NCI-H2029 treated with DMSO at 0.1 percent for 48 hours (cell line): Measurements from ENCODE around the gene ERC2.
A peak's percentile ranks its signal among the peaks of the same experiment; 100 is the strongest.

Experiments
- DNase-seq: peaks from one replicate; lab custom pipeline; 2025; lab: John Stamatoyannopoulos, UW

The ERC2 gene

DNA sequence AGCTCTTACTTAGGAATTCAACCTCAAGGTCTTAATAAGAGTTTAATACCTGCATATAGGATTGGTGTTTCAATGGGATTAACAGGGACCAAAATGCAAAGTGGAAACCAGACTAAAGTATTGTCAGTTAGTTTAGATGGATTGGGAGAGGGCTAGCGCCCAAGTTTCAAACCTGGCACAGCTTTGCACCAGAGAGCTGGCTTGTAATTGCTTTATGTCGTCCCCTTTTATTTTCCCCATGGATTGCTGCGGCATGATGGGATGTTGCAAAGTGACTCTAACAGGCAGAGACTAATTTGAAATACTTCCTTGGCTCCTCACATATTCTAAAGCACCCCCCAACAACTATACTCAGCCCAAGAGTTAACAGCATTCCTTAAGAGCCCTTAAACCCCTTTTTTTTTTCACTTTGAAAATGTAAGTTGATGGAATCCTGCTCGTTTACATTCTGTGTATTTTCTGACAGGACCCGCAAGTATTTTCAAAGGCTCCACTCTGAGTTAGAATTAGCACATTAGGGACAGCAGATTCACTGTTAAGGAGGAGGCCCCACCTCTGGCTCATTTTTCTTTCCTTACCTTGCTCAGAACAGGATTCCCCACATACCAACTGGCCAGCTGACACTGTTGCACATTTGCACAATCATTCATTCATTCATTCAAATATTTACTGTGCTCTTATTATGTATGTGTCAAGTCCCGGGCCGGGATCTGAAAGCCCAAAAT lies 214.2 kb downstream of the ERC2 start:
- no peak for DNase-seq

DNA sequence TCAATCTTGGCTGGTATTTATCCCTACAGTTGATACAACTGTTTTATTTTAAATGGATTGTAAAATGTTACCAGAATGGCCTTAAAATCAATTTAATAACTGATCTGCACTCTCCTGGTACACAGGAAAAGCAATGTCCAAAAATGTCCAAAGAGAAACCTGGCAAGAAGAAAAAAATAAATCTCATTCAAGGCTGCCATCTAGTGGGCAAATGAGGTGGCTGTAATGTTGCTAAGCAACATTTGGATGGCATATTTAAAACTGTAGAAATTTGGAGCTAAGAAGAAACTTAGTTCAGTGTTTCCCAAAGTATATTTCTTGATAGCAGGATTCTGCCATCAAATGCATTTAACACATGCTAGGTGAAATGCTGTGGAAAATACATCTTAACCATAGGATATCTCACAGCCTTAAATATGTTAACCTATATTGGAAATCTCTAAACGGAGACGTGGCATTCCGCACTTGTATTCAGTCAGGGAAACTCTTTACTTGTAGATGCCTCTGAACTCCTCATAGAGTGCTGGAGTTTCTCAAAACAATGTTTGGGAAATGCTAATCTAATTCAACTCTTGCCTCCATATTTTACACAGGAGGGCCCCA lies 216.8 kb downstream of the ERC2 start:
- DNase-seq: peak; percentile 15

DNA sequence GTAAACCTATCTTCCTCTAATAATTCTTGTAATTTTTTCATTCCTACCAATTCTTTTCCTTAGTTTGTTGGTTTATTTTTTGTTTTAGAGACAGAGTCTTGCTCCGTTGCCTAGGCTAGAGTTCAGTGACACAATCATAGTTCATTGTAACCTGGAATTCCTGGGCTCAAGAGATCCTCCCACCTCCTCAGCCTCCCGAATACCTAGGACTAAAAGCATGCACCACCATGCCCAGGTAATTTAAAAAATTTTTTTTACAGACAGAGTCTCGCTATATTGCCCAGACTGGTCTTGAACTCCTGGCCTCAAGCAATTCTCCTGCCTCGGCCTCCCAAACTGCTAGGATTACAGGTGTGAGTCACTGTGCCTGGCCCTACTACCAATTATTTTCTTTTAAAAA lies 220.2 kb downstream of the ERC2 start:
- DNase-seq: no peak

DNA sequence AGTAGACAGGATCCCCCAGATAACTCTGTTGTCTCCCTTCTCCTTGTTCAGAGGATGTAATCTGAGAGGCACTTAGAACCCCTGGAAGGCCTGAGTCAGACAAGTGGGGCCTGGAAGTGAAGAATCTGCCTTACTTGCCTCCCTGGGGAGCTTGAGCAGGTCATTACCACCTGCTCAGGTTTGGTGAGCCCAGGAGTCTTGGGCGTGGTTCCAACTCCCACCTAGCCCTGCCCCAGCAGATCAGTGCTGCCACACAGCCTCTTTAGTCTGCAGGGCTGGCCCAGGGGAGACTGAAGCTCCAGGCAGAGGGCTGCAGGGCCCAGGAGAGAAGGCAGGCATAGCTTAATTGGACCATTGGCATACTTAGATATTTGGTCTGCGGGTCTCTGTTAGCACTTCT lies 230.0 kb downstream of the ERC2 start:
- no peak for DNase-seq

DNA sequence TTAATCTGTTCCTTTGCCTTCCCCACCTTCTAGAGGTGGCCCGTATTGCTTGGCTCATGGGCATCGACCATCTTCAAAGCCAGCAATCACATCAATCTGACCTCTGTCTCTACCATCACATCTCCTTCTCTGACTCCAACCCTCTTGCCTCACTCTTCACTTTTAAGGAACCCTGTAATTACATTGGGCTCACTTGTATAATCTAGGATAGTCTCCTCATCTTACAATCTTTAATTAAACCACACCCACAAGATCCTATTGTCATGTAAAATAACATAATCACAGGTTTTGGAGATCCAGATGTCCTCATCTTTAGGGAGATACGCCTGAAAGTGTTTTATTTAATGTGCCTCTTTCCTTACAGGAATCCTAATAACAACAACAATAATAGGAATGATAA lies 234.5 kb downstream of the ERC2 start:
- DNase-seq: no peak

DNA sequence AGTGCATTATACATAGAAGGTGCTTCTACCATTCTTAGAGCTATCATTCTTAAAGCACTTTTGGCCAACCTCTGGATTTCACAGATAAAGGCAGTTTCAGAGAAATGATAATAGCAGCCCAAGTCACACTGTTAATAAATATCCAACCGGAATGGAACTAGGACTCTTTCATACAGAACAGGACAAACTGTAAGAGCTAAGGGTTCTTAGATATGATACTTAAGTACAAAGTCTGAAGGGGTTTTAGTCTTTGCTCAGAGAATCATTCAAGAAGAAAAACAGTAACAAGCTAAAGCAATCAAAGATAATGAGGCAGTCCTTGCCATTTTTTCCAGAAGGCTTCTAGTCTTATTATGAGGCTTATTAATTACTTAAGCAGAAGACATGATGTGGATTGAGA lies 239.0 kb downstream of the ERC2 start:
- no peak for DNase-seq

DNA sequence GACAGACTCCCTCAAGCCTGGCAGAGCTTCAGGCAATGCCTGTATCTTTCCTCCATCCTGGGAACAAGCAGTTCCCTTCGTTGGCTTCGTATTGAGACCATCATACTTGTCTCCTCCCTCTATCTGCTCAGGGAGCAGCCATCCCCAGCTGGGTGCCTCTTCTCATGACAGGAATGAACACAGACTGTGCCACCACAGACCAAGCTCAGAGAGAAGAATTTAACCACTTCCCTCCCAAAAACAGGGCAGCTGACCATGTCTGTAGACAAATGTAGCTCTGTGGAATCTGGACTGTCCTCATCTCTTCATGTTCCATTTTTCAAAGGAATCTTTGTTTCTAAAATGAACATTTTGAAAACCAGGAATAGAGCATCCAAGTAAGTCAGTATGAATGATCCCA lies 245.4 kb downstream of the ERC2 start:
- DNase-seq: no peak

DNA sequence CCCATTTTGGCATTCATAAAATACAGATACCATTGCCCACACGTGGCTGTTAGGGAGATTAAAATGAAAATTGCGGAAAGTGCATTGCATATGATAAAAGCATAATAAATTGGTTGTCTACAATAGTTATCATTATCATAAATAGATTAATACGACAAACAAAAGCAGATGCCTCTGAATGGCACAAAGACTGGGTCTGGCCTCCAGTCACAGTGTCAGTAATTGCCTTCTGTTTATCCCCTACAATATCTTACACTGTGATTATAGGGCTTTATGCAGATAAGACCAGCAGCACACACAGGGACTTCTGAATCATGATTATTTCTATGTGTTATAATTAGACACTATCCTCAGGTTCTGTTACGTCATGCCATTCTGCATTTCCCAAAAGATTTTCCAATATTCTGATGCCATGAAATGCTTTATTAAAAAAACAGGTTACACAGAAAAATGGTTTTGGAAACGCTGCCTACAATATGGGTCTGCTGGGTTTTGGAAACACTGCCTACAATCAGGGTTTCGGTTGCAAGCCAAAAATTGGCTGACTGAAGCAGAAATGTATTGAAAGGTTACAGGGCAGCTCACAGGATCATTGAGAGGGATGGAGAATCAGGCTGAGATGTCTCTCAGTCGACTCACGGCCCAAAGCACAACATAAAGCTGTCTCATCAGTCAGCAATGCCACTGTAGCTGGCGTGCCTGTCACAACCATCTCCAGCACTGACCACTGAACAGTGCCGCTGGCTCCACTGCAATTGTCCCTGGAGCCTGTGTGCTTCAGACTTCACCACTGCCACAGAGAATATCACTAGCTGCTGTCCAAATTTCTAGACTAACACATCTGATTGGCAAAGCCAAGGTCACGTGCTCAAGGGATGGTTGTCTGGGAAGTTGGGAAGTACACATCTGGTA lies 248.1 kb downstream of the ERC2 start:
- no peak for DNase-seq

DNA sequence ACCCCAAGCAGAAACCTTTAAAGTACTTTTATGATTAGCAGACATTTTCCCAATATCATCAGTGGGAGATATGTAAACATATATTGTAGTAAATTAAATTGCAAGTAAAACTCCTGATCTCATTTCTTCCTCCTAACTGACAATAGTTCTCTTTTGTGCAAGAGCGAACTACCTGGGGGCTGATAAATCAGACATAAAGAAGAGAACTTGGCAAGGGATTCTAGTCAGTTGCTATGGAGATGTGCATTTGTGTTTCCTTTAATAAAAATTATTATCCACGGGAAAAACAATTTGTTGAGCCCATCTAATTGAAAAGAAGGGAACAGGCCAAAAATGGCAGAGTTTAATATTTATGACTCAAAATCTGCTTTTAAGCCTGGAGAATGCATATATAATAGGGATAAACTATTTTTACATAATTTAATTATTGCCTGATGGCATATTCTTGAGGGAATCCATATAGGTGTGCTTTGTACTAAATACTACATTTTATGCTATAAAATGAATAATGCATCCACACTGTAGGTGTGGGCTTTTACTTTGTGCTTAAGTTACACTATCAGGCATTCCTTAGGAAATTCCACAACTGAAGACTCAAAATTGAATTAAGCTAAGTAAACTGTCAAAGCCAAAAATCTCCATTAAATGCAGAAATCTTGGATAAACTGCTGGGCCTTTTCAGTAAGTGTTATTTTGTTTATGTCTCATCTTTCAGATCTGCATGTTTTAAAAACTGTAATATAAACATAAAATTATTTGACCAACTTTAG lies 258.1 kb downstream of the ERC2 start:
- no peak for DNase-seq

DNA sequence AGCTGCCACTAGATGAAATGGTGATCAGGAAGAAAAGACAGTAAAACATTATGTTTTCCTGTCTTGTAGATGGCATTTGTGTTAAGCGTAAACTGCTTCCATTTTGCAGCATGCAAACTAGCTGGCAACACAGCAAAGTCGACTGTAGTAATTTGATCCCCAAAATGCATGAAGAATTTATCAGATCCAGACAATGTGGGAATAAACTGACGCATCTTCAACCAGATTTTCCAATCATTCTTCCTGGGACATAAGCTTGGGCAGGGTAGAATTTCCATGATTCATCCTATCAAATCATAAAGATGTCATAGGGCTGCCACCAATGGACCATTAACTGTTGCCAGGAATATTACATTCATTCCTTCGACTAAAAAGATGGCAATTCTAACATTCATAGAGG lies 260.3 kb downstream of the ERC2 start:
- no peak for DNase-seq

DNA sequence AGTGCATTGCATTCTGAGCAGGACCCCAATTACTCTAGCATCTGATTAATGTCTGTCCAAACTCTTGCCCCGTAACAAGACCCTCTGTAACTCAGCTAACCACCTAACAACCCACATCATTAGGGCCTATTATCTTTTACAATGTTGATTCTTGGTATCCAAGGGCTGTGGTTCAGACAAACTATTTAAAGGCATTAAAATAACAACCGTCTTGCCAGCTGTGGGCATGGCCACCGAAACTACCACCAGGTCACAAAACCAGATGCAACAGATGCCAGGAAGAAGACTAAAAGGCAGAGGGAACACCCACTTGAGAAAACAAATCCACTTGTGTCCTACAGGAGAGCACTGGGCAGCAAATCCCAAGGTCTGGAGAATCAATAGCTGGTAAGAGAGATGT lies 262.9 kb downstream of the ERC2 start:
- DNase-seq: no peak

DNA sequence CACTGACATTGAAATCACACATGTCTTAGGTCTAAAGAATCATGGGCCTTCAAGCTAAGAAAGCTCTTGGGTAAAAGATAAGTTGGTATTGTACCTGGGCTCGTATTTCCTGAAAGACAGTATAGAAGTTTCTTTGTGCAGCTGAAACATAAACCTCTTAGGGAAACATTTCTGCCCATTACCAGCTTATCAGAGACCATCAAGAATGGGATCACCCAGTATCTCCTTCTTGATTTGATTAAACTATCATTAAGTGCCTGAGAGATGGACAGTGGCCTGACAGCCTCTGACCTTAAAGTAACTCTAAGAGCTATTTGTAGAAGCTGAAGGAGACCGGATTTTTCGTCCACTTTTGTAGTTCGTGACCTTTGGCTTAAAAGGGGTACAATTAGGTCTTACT lies 265.3 kb downstream of the ERC2 start:
- no peak for DNase-seq

DNA sequence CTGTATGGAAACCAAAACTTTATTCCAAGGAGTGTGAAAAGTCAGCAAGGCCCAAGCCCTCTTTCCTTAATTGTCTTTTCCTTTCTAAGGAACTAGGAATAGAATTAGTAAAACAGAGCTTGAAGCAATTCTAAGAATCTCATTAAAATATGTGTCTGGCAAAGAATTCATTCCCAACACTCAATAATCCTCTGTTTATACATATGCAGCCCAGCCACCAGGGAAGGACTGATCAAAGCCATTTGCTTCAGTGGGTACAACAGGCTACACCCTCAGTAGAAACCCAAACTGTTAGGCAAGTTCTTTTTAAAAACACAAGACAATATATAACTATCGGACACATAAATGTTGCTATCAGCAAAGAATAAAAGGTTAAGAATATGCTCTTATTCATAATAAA lies 266.9 kb downstream of the ERC2 start:
- DNase-seq: no peak

DNA sequence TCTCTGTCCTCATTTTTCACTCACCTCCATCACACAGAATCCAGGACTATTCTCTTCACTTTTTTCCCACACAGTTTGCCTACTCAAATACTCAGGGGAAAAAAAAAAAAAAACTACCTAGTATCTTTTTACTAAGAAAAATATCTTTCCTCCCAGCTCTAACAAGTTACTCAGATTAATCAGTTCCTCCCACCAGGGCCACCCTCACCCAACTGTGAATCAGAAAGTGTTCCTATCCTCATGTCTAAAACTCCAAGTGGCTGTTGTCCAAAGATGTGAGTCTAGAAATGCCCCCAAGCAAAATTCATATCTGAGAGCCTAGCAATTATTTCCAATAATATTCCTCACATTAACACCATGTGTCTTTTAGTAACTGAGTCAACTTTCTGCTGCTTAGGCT lies 268.0 kb downstream of the ERC2 start:
- no peak for DNase-seq

DNA sequence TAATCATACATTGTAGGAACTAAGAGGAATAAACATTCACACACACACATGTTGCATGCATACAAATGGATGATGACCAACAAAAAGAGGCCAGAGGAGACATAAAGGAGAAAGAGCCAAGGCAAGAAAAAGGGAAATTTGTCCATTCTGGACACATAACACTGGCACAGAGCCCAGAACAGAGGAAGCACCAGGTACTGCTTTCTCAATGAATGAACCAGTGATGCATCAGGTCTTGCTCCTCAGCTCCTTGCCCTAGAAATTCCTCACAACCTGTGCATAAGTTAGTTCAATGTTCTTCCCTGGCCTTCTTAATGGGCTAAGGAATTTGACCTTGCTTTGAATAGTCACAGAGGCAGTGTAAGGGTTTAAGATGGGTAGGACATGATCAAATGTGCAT lies 270.3 kb downstream of the ERC2 start:
- DNase-seq: no peak

DNA sequence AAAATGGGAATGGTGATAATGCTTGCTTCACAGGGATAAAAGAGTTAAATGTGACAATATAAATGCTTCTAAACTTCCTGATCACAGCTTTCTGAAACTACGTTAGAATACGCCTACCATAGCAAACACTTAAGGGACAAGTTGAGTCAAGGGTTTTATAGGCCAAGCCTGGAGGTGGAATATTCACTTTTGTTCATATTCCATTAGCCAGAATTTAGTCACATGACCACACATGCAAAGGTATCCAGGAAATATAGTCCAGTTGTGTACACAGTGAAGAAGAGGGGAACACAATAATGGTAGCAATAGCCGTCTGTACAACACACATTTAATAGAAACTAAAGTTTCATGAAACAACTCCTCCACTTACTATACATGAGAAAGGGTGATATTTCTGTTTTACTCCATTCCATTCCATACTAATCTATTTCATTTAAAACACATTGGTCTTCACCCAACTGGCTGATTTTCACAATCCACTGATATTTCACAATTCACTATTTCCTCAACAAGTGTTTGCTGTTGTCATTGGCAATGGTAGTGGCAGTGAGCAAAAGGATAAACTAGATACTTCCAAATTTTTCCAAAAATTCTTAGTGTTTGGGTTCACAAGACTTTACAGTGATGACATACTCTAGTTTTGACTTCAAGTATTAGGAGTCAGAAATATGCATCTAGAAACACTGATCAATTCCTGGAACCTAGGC lies 270.9 kb downstream of the ERC2 start:
- no peak for DNase-seq

DNA sequence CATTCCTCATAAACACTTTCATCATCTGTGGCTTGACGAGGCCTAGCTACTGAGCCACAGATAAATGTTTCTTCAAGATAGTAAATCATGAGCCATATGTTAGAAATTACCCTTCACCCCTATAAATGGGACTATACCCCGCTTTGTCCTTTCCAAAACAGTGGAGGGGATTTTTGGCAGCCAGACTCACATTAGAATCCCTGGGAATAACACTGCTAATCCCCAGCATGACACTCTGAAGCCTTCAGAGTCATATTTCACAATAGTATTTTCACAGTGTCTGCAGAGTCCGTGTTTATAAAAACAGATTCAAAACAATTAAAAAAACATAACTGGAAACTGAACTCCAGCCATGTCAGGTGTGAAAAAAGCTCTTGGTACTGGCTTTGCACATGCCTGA lies 271.6 kb downstream of the ERC2 start:
- no peak for DNase-seq

DNA sequence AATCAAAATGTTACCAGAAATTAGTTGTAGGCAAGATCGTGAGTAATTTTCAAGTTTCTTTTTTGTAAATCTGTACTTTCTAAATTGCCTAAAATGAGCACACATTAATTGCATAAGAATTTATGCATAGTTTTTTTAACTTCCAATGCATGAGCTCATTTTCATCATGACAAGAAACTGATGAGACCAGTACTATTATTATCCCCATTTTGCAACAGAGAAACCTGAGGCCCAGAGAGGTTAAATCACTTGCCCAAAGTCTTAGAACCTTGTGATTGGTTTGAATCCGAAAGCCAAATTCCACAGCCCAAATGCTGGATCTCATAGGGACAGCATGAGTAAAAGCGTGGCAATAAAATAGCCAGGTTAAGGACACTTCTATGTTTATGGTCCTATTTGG lies 274.7 kb downstream of the ERC2 start:
- no peak for DNase-seq

DNA sequence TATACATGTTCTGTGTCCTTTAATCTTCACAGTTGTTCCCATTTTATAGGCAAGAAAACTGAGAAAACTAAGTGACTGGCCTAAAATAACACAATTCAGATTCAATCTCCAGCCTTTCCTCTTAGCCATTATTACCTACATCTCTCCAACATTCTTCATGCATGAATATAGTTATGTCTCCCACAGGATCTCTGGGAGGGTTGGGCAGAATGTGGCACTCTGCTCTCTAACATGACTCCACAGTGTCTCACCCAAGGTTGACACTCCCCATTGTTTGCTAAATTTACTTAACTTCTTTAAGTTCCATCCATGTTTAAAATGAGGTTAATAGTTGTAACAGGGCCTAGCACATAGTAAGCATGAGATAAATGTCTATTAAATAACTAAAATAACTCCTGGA lies 276.3 kb downstream of the ERC2 start:
- no peak for DNase-seq

DNA sequence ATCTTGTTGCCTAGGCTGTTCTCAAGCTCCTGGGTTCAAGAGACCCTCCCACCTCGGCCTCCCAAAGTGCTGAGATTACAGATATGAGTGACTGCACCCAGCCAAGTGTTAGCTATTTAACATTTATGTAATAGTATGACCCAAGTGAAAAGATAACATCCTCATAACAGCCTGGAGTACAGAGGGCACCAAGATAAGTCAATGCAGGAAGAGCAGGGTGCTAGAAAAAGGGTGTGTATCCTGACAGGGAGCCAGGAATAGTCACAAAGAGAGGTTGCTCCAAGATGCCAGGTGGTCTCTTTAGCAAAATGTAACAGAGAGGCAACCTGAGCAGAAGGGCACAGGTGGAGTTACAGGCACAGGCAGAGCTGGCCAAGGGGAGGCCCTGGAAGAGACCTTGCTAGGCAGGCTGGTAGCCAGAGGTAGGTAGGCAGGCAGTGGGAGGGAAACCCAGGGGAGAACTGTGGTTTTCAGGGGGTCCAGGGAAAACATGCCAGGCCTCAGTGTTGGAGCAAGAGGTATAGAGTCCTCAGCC lies 277.4 kb downstream of the ERC2 start:
- DNase-seq: no peak

DNA sequence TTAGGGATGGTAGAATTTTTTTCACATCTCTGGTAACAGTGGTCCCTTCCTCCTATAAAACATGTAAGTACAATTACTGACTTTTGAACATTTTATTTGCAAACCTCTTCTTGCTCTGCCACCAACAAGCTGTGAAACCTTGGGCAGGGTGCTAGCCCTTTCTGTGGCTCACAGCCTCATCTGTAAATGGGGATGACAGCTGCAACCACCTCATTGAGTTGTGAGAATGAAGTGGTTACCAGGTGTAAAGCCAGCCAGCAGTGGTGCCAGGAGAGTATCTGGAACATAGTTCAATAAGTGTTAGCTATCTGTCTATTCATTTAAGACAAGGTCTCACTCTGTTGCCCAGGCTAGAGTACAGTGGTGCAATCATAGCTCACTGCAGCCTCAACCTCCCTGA lies 278.1 kb downstream of the ERC2 start:
- no peak for DNase-seq
